BJ (cell line): ENCODE measurements around the gene SORD. TPM values are rescaled to one million over a fixed set of nuclear protein-coding genes. Genes with fewer than 3 reads are reported as not detected.

Source experiments
- CTCF ChIA-PET: fragments of 350-600 bp; formaldehyde crosslinking; extraction: SDS; loops from one replicate; lab custom pipeline; 2021; ENCODE audit warnings: antibody characterized with exemption, inconsistent platforms; lab: Yijun Ruan, JAX
- POLR2A ChIA-PET: fragments of 300-600 bp; sonication (Branson Sonifier 250); formaldehyde crosslinking; extraction: SDS; loops from one replicate; lab custom pipeline; 2021; ENCODE audit warnings: antibody characterized with exemption; lab: Charles Lee
- DNase-seq: peaks from one replicate; pipeline ENCODE4 v3.0.0-alpha.2; 2011; ENCODE audit warnings: low read depth
- H3K27me3 ChIP-seq: 2 replicates; pipeline ENCODE4 v1.6.0; 2011; ENCODE audit warnings: low read length; ENCODE audit not compliant: control insufficient read depth, insufficient read depth
- H3K36me3 ChIP-seq: 2 replicates; pipeline ENCODE4 v1.5.1; 2011; ENCODE audit warnings: low read length; ENCODE audit not compliant: control insufficient read depth, insufficient read depth
- H3K4me3 ChIP-seq: 2 replicates; pipeline ENCODE4 v1.5.1; 2011; ENCODE audit warnings: low read depth, mild to moderate bottlenecking, control low read depth, low read length
- polyA plus RNA-seq: library from polyadenylated mRNA; depleted of rRNA; stranded (reverse); fragments of >200 nt; gene quantifications from 2 replicates; pipeline ENCODE4 v1.2.3, GENCODE V29; 2011
- TF ChIP-seq, protein P1 (sequence below): IDR thresholded peaks from 2 replicates; pipeline ENCODE4 v1.5.1; 2011; ENCODE audit warnings: low read depth, mild to moderate bottlenecking, control low read depth, inconsistent platforms, low read length, moderate library complexity; ENCODE audit not compliant: insufficient read depth

SORD gene
- polyA plus RNA-seq, 1 experiment, result 30.4 TPM

DNA sequence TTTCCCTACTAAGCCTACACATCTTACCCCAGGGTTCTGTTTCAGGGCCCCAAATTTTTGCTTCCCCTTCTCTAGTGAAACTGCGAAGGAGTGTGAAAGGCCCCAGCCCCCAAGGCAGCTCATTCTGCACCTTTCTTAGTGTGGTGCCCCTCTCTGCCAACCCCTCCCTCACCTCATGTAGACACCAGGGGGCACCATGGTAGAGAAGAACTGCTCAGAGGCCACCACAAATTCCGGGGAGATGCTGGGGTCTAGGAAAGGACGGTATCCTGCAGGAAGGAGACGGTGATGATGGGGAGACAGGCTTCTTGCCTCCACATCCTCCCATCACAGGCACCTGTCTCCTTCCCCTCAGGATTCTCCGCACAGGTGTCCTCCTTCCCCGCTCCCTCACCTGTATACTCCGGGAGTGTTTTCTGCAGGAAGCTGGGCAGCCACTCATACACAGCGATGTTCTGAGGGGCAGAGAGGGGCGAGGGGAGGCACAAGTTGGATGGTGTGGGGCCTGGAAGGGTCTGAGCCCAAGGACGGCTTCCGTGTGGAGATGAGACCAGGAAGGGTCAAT, 87.3 kb downstream of the SORD start:
- no peak for DNase-seq
- Histone ChIP-seq H3K36me3 (no peaks in the 10 kb centered on the region), H3K4me3 (no peak overlapping the region), H3K27me3 (peaks cover 45% of the 10 kb centered on the region)
- CTCF ChIA-PET, result interaction anchor here (1.1 kb wide), 1 partner anchor 8 kb away, joined by 6 read pairs; no protein-coding TSS in a partner anchor
- TF ChIP-seq, protein P1, sequence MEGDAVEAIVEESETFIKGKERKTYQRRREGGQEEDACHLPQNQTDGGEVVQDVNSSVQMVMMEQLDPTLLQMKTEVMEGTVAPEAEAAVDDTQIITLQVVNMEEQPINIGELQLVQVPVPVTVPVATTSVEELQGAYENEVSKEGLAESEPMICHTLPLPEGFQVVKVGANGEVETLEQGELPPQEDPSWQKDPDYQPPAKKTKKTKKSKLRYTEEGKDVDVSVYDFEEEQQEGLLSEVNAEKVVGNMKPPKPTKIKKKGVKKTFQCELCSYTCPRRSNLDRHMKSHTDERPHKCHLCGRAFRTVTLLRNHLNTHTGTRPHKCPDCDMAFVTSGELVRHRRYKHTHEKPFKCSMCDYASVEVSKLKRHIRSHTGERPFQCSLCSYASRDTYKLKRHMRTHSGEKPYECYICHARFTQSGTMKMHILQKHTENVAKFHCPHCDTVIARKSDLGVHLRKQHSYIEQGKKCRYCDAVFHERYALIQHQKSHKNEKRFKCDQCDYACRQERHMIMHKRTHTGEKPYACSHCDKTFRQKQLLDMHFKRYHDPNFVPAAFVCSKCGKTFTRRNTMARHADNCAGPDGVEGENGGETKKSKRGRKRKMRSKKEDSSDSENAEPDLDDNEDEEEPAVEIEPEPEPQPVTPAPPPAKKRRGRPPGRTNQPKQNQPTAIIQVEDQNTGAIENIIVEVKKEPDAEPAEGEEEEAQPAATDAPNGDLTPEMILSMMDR, result 0 out of 2 replicates have a peak, but pooled peaks have one; percentile 3
- POLR2A ChIA-PET, result no interaction called here

GRCh38 chr15:45111390-45112142, 88.6 kb downstream of the SORD start:
- no peaks in the 10 kb centered on the region for H3K36me3 ChIP-seq
- ChIA-PET POLR2A (no interaction called here), CTCF (no interaction called here)
- H3K4me3 ChIP-seq, result no peak overlapping the region
- no peak for DNase-seq
- TF ChIP-seq, protein P1, result no peak
- H3K27me3 ChIP-seq, result peaks cover 58% of the 10 kb centered on the region

GRCh38 chr15:45112143-45112590, 89.2 kb downstream of the SORD start:
- CTCF ChIA-PET, result interaction anchor here (1.2 kb wide), 1 partner anchor 19 kb away, joined by 3 read pairs; no protein-coding TSS in a partner anchor
- H3K27me3 ChIP-seq, result peaks cover 61% of the 10 kb centered on the region

DNA sequence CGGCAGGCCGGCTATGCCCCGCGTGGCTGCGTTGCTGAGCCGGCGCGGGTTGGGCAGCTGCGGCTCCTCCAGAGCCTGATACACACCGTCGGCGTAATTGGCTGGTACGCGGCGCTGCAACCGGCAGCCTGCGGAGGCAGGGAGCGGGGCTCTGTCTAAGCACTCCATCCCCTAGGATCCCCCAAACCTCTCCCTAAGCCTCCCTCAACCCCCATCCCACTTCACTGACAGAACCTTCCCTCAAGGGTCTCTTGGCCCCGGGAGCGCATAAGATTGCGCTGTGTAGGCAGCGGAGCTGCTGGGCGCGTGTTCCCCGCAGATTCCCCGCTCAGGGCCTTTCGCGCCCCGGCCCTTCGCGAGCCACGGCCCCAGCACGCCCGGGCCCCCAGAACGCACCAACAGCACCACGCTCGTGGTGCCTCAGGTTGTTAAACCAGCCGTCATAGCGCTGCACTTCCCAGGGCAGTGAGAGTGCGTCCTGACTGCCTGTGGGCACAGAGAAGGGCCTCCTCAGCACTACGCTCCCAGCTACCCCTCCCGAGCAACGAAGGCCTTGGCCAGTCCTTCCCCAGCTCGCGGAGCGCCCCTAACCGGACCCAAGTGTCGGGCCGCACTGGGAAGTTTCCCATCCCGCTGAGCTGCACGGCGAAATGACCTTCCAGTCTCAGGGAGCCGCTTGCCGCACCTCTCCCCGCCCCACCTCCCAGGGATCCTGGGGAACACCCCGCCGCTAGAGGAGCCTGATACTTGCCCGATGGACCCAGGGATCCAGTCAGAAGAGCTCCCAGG, 89.8 kb downstream of the SORD start:
- TF ChIP-seq, protein P1, result no peak
- Histone ChIP-seq H3K4me3 (no peak overlapping the region), H3K27me3 (peaks cover 62% of the 10 kb centered on the region), H3K36me3 (no peaks in the 10 kb centered on the region)
- POLR2A ChIA-PET, result no interaction called here
- no peak for DNase-seq
- CTCF ChIA-PET, result interaction anchor here (1.2 kb wide), 1 partner anchor 19 kb away, joined by 3 read pairs; no protein-coding TSS in a partner anchor

More at GRCh38 chr15:45112143-45112590, 89.2 kb downstream of the SORD start:
- no peak overlapping the region for H3K4me3 ChIP-seq
- no peak for DNase-seq
- POLR2A ChIA-PET, result no interaction called here
- no peaks in the 10 kb centered on the region for H3K36me3 ChIP-seq
- TF ChIP-seq, protein P1, result no peak
